HG03039 (cell line): ENCODE data around the gene MGMT.
"Not testable (repeated sequence)": the region's sequence is repeated elsewhere in the genome, so short reads cannot be mapped to it uniquely, and the experiment has no call there.

Experiments
- ATAC-seq: cut with Tn5 transposase; IDR thresholded peaks from one replicate; pipeline ENCODE4 v1.9.1; 2021; ENCODE audit warnings: mild to moderate bottlenecking, moderate library complexity; ENCODE audit not compliant: unreplicated experiment

Gene MGMT

GRCh38 chr10:129466703-129467358, at the start of gene MGMT:
Gene MGMT (plus strand): TSS chr10:129467241.
- ATAC-seq = peak; percentile 90

DNA sequence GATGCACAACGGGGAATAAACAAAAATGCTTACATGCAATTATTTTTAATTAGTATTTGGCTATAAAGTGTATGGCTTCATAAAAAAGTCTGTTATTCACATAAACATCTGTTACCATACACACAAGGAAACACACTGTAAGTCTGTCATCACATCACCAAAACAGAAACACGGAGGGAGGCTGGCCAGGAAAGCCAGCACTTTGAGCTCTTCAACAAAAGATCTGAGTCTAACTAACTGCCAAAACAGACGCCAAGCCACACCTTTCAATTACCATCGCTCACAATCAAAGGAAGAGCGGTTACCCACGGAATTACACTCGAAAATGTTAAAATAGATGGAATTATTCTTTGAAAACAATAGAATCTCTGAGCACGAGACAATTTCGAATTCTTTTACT, 49.2 kb upstream of the MGMT start:
- no peak for ATAC-seq

DNA sequence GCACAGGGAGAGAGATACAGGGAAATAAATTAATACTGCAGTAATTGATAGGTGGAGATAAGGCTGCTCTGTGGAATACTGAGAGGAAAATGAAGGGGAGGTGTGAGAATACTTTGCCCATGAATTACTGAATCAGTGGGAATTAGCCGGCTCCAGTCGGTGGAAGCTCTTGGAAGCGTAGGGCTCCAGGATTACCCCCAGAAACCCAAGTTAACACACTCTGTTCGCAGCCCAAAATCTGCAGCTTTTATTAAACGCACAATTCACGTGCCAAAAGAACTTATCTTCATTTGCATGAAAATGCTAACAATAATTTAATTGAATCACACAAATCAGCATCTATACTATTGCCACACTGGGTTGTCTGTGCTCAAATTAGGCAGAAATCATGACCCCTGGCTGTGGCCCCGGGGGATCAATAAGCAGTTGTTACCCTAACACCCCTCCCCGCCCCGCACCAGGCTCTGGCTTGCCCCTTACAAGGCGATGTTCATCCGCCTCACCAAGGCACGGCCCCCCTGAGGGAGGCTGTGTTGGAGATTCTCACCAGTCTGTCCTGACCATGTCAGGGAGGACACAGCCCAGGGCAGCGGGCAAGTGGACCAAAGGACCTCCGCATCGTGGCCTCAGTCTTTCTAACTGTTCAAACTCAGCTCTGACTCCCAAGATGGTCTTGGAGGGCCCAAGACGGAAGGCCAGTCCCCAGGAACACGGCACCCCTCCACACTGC, 48.4 kb upstream of the MGMT start:
- no peak for ATAC-seq

DNA sequence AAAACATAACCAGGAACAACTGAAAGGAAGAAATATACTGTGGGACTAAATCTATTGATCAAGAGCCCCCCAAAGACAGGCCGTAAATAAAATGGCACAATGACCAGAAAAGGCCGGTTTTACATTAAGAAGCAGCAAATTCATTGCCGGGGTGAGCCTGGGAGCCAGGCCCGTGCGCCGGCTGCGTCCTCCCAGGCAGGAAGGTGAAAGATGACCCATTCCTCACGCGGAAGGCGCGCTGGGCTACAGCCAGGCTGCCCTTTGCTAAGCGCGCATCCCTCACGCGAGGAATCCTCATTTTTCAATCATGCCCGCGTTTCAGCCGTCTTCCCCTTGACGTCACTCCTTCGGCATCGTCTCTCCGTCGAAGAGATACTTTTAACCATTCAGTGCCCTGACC, 47.6 kb upstream of the MGMT start:
- ATAC-seq = no peak

DNA sequence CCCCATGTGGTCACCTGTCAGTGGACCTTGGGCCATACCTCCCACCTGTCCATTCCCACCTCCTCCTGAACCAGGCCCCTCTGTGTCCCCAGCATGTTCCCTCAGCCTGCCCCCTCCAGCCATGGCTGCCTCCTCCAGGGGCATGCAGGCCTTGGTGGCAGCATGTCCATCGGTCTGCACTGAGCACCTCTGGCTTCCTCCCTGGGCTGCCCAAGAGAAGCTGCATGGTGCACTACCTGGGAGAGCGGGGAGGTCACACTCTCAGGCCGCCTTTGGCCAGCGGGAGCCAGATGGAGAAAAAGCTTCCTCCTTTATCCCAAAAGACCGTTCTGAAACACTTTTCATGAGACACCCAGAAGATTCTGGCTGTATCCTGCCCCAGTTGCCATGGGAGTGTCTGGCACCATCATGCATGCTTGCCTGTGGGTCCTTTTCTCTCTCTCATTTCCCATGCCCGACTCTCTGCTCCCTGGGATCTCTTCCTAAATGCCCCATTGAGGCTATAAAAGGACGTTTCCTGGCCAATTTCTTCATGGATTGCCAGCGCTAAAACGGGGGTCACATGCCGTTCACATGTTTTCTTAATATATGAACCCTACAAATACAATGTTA, 45.5 kb upstream of the MGMT start:
- no peak for ATAC-seq

GRCh38 chr10:129424978-129425377, 42.1 kb upstream of the MGMT start:
- ATAC-seq = no peak

- ATAC-seq = no peak
These were observed 40.4 kb upstream of the MGMT start for GRCh38 chr10:129426606-129427005.

DNA sequence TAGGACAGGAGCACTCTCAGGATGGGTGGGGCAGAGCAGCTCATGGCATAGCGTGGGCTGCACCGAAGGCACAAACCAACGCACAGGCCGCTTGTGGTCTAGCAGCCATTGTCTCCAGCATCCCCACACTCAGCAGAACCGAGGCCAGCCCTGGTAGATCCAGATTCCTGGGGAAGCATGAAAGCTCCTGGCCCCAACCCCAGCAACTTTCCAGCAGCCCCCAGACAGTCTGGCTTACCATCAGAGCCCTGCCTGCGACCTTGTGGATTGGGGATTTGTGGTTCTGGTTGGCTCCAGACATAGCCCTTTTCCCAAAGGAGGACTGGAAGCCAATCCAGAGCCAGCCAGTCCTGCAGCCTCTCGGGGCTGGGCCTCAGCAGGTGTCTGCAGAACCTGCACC, 33.8 kb upstream of the MGMT start:
- ATAC-seq = no peak

GRCh38 chr10:129435724-129436123, 31.3 kb upstream of the MGMT start:
- not testable (repeated sequence) for ATAC-seq

DNA sequence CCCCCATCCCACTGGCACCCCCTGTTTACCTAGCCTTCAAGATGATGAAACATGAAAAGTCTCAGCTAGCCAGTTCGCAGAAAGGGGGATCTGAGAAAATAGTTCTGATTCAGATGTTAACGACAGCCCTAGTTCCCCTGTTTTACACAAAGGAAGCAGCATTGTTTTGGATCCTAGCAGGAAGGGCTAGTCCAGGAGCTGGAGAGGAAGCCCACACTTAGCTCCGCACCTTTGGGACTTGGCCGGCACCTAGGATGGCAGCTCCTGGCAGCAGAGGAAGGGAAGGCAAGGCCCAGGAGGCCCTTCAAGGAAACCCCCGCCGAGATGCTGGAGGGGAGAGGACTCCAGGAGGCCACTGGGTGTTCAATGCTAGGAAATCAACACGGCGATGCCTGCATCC, 29.0 kb upstream of the MGMT start:
- no peak for ATAC-seq

DNA sequence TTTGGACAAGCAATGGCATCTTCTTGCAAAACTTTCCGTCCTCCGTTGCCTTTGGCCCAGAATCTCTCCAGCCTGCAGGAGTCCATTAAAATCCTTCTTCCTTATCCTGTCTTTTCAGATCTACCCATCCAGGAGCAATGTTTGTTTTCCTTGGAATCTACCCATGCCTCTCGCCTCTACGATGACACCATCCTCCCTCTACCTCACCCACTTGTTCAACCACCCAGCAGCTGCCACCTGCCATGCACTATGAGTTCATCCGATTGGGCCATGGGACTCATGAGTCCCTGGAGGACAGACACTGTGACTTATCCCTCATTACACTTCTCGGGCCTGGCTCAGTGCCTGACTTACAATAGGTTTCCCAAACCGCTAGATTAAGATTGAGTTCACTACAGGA, 26.8 kb upstream of the MGMT start:
- ATAC-seq = no peak

GRCh38 chr10:129440722-129441316, 26.2 kb upstream of the MGMT start:
- ATAC-seq = no peak

GRCh38 chr10:129441372-129442009, 25.6 kb upstream of the MGMT start:
- ATAC-seq = no peak

DNA sequence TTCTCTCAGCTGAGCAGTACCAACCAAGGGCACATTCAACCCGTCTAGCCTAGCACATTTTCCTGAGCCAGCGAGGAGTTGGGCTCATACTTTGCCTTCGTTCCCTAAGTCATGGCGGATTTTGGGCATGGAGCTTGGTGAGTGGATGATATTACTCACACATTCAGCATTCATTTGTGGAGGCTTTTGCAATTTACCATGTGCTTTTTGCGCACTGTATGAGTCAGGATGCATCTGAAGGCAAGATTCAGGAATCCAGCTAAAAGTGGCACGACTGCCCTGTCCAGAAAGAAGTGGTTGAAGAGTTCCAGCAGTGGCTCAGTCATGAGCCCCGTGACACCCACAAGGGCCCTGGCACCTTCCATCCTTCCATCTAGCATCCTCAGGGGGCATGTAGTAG, 24.2 kb upstream of the MGMT start:
- no peak for ATAC-seq

DNA sequence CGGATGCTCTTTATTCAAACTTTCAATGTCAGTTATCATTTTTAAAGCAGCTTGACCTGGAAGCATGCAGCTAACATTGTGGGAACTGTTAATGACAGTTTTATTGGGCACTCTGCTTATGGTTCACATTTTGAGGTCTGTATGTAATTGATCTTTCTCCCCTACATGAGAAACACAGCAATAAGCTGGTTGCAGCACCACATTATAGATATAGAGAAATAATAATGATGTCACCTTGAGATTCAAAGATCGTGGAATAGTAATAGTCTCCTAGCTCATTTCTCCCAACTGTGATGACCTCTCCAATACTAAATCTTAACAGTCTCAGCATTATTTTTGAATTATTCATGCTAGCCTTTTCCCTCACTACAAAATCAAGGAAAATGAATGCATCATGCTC, 22.7 kb upstream of the MGMT start:
- ATAC-seq = no peak

GRCh38 chr10:129445436-129446182, 21.4 kb upstream of the MGMT start:
- ATAC-seq = no peak

DNA sequence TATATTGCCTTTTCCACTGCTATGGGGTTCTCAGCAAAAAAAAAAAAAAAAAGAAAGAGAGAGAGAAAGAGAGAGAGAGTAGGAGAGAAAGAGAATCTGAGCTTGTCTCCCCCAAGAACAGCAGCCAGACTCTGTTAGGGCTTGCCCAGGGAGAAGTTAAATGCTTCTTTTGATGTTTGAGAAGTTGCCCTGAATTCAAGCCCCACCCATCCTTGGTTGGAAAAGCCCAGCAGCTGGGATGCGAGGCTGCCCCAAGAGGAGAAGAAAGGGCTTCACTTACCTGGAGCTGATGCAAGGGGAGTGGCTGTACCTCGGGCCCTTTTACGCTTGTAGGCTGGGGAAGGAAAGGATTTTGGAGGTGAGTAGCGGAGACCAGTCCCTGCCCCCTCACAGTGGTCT, 20.9 kb upstream of the MGMT start:
- ATAC-seq = no peak

- no peak for ATAC-seq
These were observed 19.6 kb upstream of the MGMT start for GRCh38 chr10:129447486-129447885.

GRCh38 chr10:129448086-129448485, 19.0 kb upstream of the MGMT start:
- no peak for ATAC-seq

DNA sequence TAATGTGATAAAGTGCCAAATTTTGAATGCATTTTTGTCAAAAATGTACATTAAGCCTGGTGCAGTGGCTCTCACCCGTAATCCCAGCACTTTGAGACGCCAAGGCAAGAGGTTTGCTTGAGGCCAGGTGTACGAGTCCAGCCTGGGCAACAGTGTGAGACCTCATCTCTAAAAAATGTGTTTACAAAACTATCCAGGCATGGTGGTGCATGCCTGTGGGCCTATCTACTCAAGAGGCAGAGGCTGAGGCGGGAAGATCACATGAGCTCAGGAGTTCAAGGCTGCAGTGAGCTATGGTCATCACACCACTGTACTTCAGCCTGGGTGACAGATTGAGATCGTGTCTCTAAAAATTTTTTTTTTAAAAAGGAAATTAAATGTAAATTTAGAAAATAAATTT, 18.5 kb upstream of the MGMT start:
- no peak for ATAC-seq

DNA sequence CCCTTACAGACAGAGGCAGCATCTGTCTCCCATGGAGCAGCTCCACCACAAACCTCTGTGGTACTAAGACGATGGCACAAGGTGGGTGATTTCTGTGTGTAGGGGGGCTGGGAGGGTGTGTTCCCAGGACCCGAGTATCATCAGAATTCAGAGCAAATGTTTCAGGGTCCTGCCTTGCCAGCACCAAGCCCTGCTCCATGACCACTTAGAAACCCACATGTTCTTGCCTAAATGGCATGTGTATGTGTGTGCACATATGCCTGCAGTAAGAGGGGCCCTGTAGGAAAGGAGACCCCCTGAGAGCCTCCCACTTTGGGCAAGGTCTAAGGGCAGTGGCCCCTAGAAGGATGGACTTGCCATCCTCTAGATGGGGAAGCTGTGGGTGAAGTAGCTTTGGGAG, 17.1 kb upstream of the MGMT start:
- no peak for ATAC-seq
